Measurements from ENCODE around the gene CDH24. TPM values are rescaled to one million over a fixed set of nuclear protein-coding genes. Genes with fewer than 3 reads are reported as not detected.

The CDH24 gene
- total and polyA plus RNA-seq, 2 donors = 2.8 to 7.0 TPM

Other genes starting within 250 kb of the CDH24 start
- 10.7 TPM for gene SLC7A7, start 242.1 kb downstream of the CDH24 start, total RNA-seq
- 16.7 TPM for gene SLC7A7, start 242.1 kb downstream of the CDH24 start, polyA plus RNA-seq
- gene MRPL52, start 227.6 kb downstream of the CDH24 start, total RNA-seq = 114 TPM
- gene MRPL52, start 227.6 kb downstream of the CDH24 start, polyA plus RNA-seq = 121 TPM
- gene MMP14, start 220.9 kb downstream of the CDH24 start, total RNA-seq = 21.2 TPM
- gene MMP14, start 220.9 kb downstream of the CDH24 start, polyA plus RNA-seq = 69.5 TPM
- gene LRP10, start 185.8 kb downstream of the CDH24 start, total RNA-seq = 11.4 TPM
- gene LRP10, start 185.8 kb downstream of the CDH24 start, polyA plus RNA-seq = 18.6 TPM
- 0.47 TPM for gene REM2, start 174.3 kb downstream of the CDH24 start, total RNA-seq
- gene REM2, start 174.3 kb downstream of the CDH24 start, polyA plus RNA-seq = 3.2 TPM
- gene RBM23, start 138.4 kb downstream of the CDH24 start, total RNA-seq = 85.2 TPM
- 41.8 TPM for gene RBM23, start 138.4 kb downstream of the CDH24 start, polyA plus RNA-seq
- gene PRMT5, start 128.1 kb downstream of the CDH24 start, total RNA-seq = 76.4 TPM
- gene PRMT5, start 128.1 kb downstream of the CDH24 start, polyA plus RNA-seq = 31.8 TPM
- 51.1 TPM for gene HAUS4, start 100.4 kb downstream of the CDH24 start, total RNA-seq
- 30.5 TPM for gene HAUS4, start 100.4 kb downstream of the CDH24 start, polyA plus RNA-seq
- gene AJUBA, start 75.0 kb downstream of the CDH24 start, total RNA-seq = 14.4 TPM
- gene AJUBA, start 75.0 kb downstream of the CDH24 start, polyA plus RNA-seq = 22.4 TPM
- 23.8 TPM for gene C14orf93, start 47.4 kb downstream of the CDH24 start, total RNA-seq
- 17.5 TPM for gene C14orf93, start 47.4 kb downstream of the CDH24 start, polyA plus RNA-seq
- gene PSMB5, start 22.6 kb downstream of the CDH24 start, total RNA-seq = 93.4 TPM
- 71.0 TPM for gene PSMB5, start 22.6 kb downstream of the CDH24 start, polyA plus RNA-seq
- 48.7 TPM for gene PSMB11, start 15.3 kb downstream of the CDH24 start, total RNA-seq
- gene PSMB11, start 15.3 kb downstream of the CDH24 start, polyA plus RNA-seq = 0.62 TPM
- gene ACIN1, start 37.6 kb upstream of the CDH24 start, total RNA-seq = 75.6 TPM
- 123 TPM for gene ACIN1, start 37.6 kb upstream of the CDH24 start, polyA plus RNA-seq
- 52.9 TPM for gene C14orf119, start 38.0 kb upstream of the CDH24 start, total RNA-seq
- gene C14orf119, start 38.0 kb upstream of the CDH24 start, polyA plus RNA-seq = 43.6 TPM
- gene CIROP, start 47.5 kb upstream of the CDH24 start, total RNA-seq = 0.05 TPM
- gene CIROP, start 47.5 kb upstream of the CDH24 start, polyA plus RNA-seq = 0.07 TPM
- gene CEBPE, start 61.7 kb upstream of the CDH24 start, total RNA-seq = 2.5 TPM
- 0.87 TPM for gene CEBPE, start 61.7 kb upstream of the CDH24 start, polyA plus RNA-seq
- 3.2 TPM for gene SLC7A8, start 126.1 kb upstream of the CDH24 start, total RNA-seq
- gene SLC7A8, start 126.1 kb upstream of the CDH24 start, polyA plus RNA-seq = 15.0 TPM
- 0.05 TPM for gene RNF212B, start 180.4 kb upstream of the CDH24 start, total RNA-seq
- 0.07 TPM for gene RNF212B, start 180.4 kb upstream of the CDH24 start, polyA plus RNA-seq
- 10.6 TPM for gene HOMEZ, start 228.6 kb upstream of the CDH24 start, total RNA-seq
- gene HOMEZ, start 228.6 kb upstream of the CDH24 start, polyA plus RNA-seq = 10.2 TPM
- gene PPP1R3E, start 245.3 kb upstream of the CDH24 start, total RNA-seq = 6.6 TPM
- 43.1 TPM for gene PPP1R3E, start 245.3 kb upstream of the CDH24 start, polyA plus RNA-seq
- gene BCL2L2, start 249.3 kb upstream of the CDH24 start, total RNA-seq = 5.5 TPM
- gene BCL2L2, start 249.3 kb upstream of the CDH24 start, polyA plus RNA-seq = 20.6 TPM

Data from thymus (tissue), 2 donors.